G401.6 (cell line): ENCODE measurements around the gene DNAJC12.

Experiments used
- FAIRE-seq: peaks from 2 replicates; lab custom pipeline; 2012; peaks lifted over from hg19 to GRCh38; lab: Jason Lieb, UNC

Gene DNAJC12

GRCh38 chr10:67760272-67760671, 77.7 kb downstream of the DNAJC12 start:
- FAIRE-seq: no peak
